ENCODE measurements around the gene JUP. TPM values are rescaled to one million over a fixed set of nuclear protein-coding genes. Genes with fewer than 3 reads are reported as not detected.

JUP gene
- total and polyA plus RNA-seq, 10 of the 15 experiments (the other 5 are each of a cell fraction or from before 2014, with no cell fraction given): 1.5 to 36.3 (median 11.6) TPM

- H3K27ac ChIP-seq (ENCODE audit: control insufficient read depth, insufficient read depth): no peak overlapping the region
- DNase-seq (ENCODE audit: low read depth, low spot score) (no peak), ATAC-seq (no peak; the same call in 2 of the 3 replicates), FAIRE-seq (no peak)
- no peak overlapping the region for H3K4me3 ChIP-seq
- intact Hi-C loops (cut with micrococcal nuclease; ENCODE audit: unreplicated experiment) (no loop called here), in situ Hi-C loops (cut with MboI) (no loop called here)
- H3K4me1 ChIP-seq (ENCODE audit: control insufficient read depth, insufficient read depth, low read length): no peaks in the 10 kb centered on the region
- WGBS (ENCODE audit: insufficient coverage, insufficient replicate concordance, low lambda C conversion rate, missing lambda C conversion rate): 7% methylated on average over 12 of the region's 12 CpGs
- 0 out of 4 replicates have a peak, but pooled peaks cover 0 to 2% of the 10 kb centered on the region in 2 experiments for H3K27me3 ChIP-seq (replicated peaks in 1 of 2; ENCODE audit: control insufficient read depth in 2 of 2, insufficient read depth in 2 of 2, low read length in 1 of 2)
- no peaks in the 10 kb centered on the region for H3K36me3 ChIP-seq (ENCODE audit: control insufficient read depth in 2 of 2, insufficient read depth in 2 of 2, low read length in 1 of 2)
- SMC1A ChIA-PET (ENCODE audit: uncharacterized antibody, unreplicated experiment): no interaction called here
- H3K9me3 ChIP-seq (replicated peaks; ENCODE audit: control insufficient read depth, insufficient read depth, low read length): no peaks in the 10 kb centered on the region
- H3K9ac ChIP-seq (ENCODE audit: control insufficient read depth, insufficient read depth, low read length): no peak overlapping the region
- CTCF ChIA-PET: no interaction called here
- no peaks in the 10 kb centered on the region for H3K79me2 ChIP-seq (ENCODE audit: control insufficient read depth, insufficient read depth, low read length)
- TF ChIP-seq SMARCA5 (IDR thresholded peaks at IDR 0.05): no peak
- 0 out of 4 replicates have a peak, but pooled peaks of 1 of the 2 experiments have one; percentile 21 for TF ChIP-seq BHLHE40 (IDR thresholded peaks at IDR 0.05; ENCODE audit: borderline replicate concordance in 1 of 2, low read depth in 2 of 2, low read length in 1 of 2)
- POLR2A ChIA-PET: no interaction called here
- RAD21 ChIA-PET (ENCODE audit: unreplicated experiment): no interaction called here
- H2AFZ ChIP-seq (ENCODE audit: control insufficient read depth, low read depth, low read length): no peak overlapping the region
- no peaks in the 10 kb centered on the region for H4K20me1 ChIP-seq (ENCODE audit: control insufficient read depth, insufficient read depth)
- no peak overlapping the region for H3K4me2 ChIP-seq (ENCODE audit: control insufficient read depth, insufficient read depth)
- no TSS peak for BruUV-seq (replicated peaks)
These were observed 62.6 kb downstream of the JUP start for GRCh38 chr17:41723801-41724475.

DNA sequence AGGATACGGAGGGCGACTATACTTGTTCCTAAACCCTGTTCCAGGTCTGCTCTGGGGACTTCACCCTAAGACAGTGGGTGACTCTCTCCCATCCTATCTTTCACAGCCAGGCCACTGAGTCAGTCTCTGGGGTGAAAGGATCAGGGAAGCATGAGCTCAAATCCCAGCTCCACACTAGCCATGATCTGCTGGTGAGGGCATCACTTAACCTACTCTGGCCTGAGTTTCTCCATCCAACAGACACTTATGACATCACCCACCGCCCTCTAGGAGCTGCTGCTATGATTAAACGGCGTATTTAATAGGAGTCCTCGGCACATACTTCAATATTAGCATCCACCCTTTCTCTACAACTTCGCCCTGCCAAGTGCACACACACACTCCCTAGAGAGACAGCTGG, 64.3 kb downstream of the JUP start:
- ChIA-PET CTCF (interaction anchor here (1.2 kb wide), 1 partner anchor 14 kb away, joined by 3 read pairs; no protein-coding TSS in a partner anchor), RAD21 (ENCODE audit: unreplicated experiment) (no interaction called here), SMC1A (ENCODE audit: uncharacterized antibody, unreplicated experiment) (interaction anchor here (1.2 kb wide), 1 partner anchor 15 kb away, joined by 3 read pairs; no protein-coding TSS in a partner anchor), POLR2A (no interaction called here)
- WGBS (ENCODE audit: insufficient coverage, insufficient replicate concordance, low lambda C conversion rate, missing lambda C conversion rate): 46% methylated on average over 7 of the region's 7 CpGs
- H3K27ac ChIP-seq (ENCODE audit: control insufficient read depth, insufficient read depth): no peak overlapping the region
- H2AFZ ChIP-seq (ENCODE audit: control insufficient read depth, low read depth, low read length): no peak overlapping the region
- FAIRE-seq: no peak
- H3K4me1 ChIP-seq (ENCODE audit: control insufficient read depth, insufficient read depth, low read length): no peaks in the 10 kb centered on the region
- no peak overlapping the region for H3K4me2 ChIP-seq (ENCODE audit: control insufficient read depth, insufficient read depth)
- no peaks in the 10 kb centered on the region for H3K36me3 ChIP-seq (ENCODE audit: control insufficient read depth in 2 of 2, insufficient read depth in 2 of 2, low read length in 1 of 2)
- no peak for DNase-seq (ENCODE audit: low read depth, low spot score)
- no peaks in the 10 kb centered on the region for H4K20me1 ChIP-seq (ENCODE audit: control insufficient read depth, insufficient read depth)
- intact Hi-C loops (cut with micrococcal nuclease; ENCODE audit: unreplicated experiment): no loop called here
- H3K79me2 ChIP-seq (ENCODE audit: control insufficient read depth, insufficient read depth, low read length): no peaks in the 10 kb centered on the region
- no peaks in the 10 kb centered on the region for H3K9me3 ChIP-seq (replicated peaks; ENCODE audit: control insufficient read depth, insufficient read depth, low read length)
- H3K27me3 ChIP-seq (replicated peaks in 1 of 2; ENCODE audit: control insufficient read depth in 2 of 2, insufficient read depth in 2 of 2, low read length in 1 of 2): peaks cover 2 to 4% of the 10 kb centered on the region in 2 experiments; a peak in 1 of 4 replicates
- H3K4me3 ChIP-seq: no peak overlapping the region
- no peak for ATAC-seq
- no peak overlapping the region for H3K9ac ChIP-seq (ENCODE audit: control insufficient read depth, insufficient read depth, low read length)
- BruUV-seq (replicated peaks): no TSS peak
- in situ Hi-C loops (cut with MboI): no loop called here
- no peak for TF ChIP-seq CBFB (IDR thresholded peaks at IDR 0.05; ENCODE audit: low read depth)
- TF ChIP-seq RUNX3 (IDR thresholded peaks at IDR 0.05; ENCODE audit: low read length): no peak
- no peak for TF ChIP-seq NRF1 (conservative IDR thresholded peaks at IDR 0.05; ENCODE audit: low read depth, low read length)
- TF ChIP-seq, protein P1, sequence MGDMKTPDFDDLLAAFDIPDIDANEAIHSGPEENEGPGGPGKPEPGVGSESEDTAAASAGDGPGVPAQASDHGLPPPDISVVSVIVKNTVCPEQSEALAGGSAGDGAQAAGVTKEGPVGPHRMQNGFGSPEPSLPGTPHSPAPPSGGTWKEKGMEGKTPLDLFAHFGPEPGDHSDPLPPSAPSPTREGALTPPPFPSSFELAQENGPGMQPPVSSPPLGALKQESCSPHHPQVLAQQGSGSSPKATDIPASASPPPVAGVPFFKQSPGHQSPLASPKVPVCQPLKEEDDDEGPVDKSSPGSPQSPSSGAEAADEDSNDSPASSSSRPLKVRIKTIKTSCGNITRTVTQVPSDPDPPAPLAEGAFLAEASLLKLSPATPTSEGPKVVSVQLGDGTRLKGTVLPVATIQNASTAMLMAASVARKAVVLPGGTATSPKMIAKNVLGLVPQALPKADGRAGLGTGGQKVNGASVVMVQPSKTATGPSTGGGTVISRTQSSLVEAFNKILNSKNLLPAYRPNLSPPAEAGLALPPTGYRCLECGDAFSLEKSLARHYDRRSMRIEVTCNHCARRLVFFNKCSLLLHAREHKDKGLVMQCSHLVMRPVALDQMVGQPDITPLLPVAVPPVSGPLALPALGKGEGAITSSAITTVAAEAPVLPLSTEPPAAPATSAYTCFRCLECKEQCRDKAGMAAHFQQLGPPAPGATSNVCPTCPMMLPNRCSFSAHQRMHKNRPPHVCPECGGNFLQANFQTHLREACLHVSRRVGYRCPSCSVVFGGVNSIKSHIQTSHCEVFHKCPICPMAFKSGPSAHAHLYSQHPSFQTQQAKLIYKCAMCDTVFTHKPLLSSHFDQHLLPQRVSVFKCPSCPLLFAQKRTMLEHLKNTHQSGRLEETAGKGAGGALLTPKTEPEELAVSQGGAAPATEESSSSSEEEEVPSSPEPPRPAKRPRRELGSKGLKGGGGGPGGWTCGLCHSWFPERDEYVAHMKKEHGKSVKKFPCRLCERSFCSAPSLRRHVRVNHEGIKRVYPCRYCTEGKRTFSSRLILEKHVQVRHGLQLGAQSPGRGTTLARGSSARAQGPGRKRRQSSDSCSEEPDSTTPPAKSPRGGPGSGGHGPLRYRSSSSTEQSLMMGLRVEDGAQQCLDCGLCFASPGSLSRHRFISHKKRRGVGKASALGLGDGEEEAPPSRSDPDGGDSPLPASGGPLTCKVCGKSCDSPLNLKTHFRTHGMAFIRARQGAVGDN (IDR thresholded peaks at IDR 0.05): no peak
- TF ChIP-seq RELB (IDR thresholded peaks at IDR 0.05; ENCODE audit: low read depth): no peak
- no peak for TF ChIP-seq PAX8 (IDR thresholded peaks at IDR 0.05)

All from GM12878 (cell line).